GM12878 (cell line): ENCODE measurements around the gene CD34. TPM values are rescaled to one million over a fixed set of nuclear protein-coding genes. Genes with fewer than 3 reads are reported as not detected.
"Not testable (repeated sequence)": the region's sequence is repeated elsewhere in the genome, so short reads cannot be mapped to it uniquely, and the experiment has no call there.

ENCODE experiments used
- ATAC-seq: fragments of 200-7000 bp; cut with Tn5 transposase; 3 replicates; pipeline ENCODE4 v1.9.1; 2020; ENCODE audit warnings: mild to moderate bottlenecking, moderate library complexity
- BruUV-seq: library from RNA; stranded (reverse); fragments of 400-500 nt; replicated peaks from 2 replicates; lab custom pipeline; 2021; lab: Mats Ljungman, UMichigan
- CTCF ChIA-PET: fragments of 300-600 bp; sonication (Branson Sonifier 250); formaldehyde crosslinking; extraction: SDS; loops from one replicate; lab custom pipeline; 2021; ENCODE audit warnings: inconsistent platforms; lab: Yijun Ruan, JAX
- POLR2A ChIA-PET: fragments of 350-600 bp; formaldehyde crosslinking; extraction: SDS; loops from one replicate; lab custom pipeline; 2021; ENCODE audit warnings: inconsistent platforms; lab: Charles Lee
- RAD21 ChIA-PET: fragments of 300-600 bp; sonication (Branson Sonifier 250); formaldehyde crosslinking; loops from one replicate; lab custom pipeline; 2023; ENCODE audit warnings: antibody characterized with exemption; ENCODE audit not compliant: unreplicated experiment; lab: Charles Lee
- SMC1A ChIA-PET: fragments of 300-600 bp; sonication (Branson Sonifier 250); formaldehyde crosslinking; loops from one replicate; lab custom pipeline; 2023; ENCODE audit not compliant: unreplicated experiment, uncharacterized antibody; lab: Charles Lee
- DNase-seq: peaks from one replicate; pipeline ENCODE4 v3.0.0-alpha.2; 2011; ENCODE audit warnings: low read depth, low spot score
- FAIRE-seq: peaks from 3 replicates; lab custom pipeline; 2011; peaks lifted over from hg19 to GRCh38; lab: Jason Lieb, UNC
- H2AFZ ChIP-seq: 2 replicates; pipeline ENCODE4 v1.6.0; 2011; ENCODE audit warnings: low read depth, low read length, control low read depth; ENCODE audit not compliant: control insufficient read depth
- H3K27ac ChIP-seq: 2 replicates; pipeline ENCODE4 v1.5.1; 2011; ENCODE audit warnings: control low read depth; ENCODE audit not compliant: control insufficient read depth, insufficient read depth
- H3K27me3 ChIP-seq, 2 experiments: replicated peaks in 1 of 2; 2 replicates each; pipeline versions ENCODE4 v1.6.0 to v1.6.1; 2011; ENCODE audit warnings: low read length in 1 of 2; ENCODE audit not compliant: control insufficient read depth in 2 of 2, insufficient read depth in 2 of 2
- H3K36me3 ChIP-seq, 2 experiments: 2 replicates each; pipeline ENCODE4 v1.5.1; 2011; ENCODE audit warnings: low read length in 1 of 2; ENCODE audit not compliant: control insufficient read depth in 2 of 2, insufficient read depth in 2 of 2
- H3K4me1 ChIP-seq: 2 replicates; pipeline ENCODE4 v1.6.1; 2011; ENCODE audit warnings: mild to moderate bottlenecking, low read length, moderate library complexity, mixed read lengths; ENCODE audit not compliant: control insufficient read depth, insufficient read depth
- H3K4me2 ChIP-seq: 2 replicates; pipeline ENCODE4 v1.6.0; 2011; ENCODE audit warnings: control low read depth; ENCODE audit not compliant: control insufficient read depth, insufficient read depth
- H3K4me3 ChIP-seq: fragments of 200-600 bp; sonication (generic); 2 replicates; pipeline ENCODE4 v1.5.1; 2016
- H3K79me2 ChIP-seq: 2 replicates; pipeline ENCODE4 v1.6.0; 2011; ENCODE audit warnings: low read length; ENCODE audit not compliant: control insufficient read depth, insufficient read depth
- H3K9ac ChIP-seq: 2 replicates; pipeline ENCODE4 v1.8.0; 2011; ENCODE audit warnings: low read length, control low read depth, mixed read lengths; ENCODE audit not compliant: control insufficient read depth, insufficient read depth
- H3K9me3 ChIP-seq: replicated peaks from 3 replicates; pipeline ENCODE4 v1.5.1; 2011; ENCODE audit warnings: mild to moderate bottlenecking, low read length; ENCODE audit not compliant: control insufficient read depth, insufficient read depth
- H4K20me1 ChIP-seq: 2 replicates; pipeline ENCODE4 v1.6.0; 2011; ENCODE audit not compliant: control insufficient read depth, insufficient read depth
- EED ChIP-seq: sonication (generic); IDR thresholded peaks from 2 replicates; pipeline ENCODE4 v1.6.1; 2016; ENCODE audit warnings: antibody characterized with exemption, low read depth
- GABPA ChIP-seq: IDR thresholded peaks from 2 replicates; pipeline ENCODE4 v1.6.1; 2014; ENCODE audit warnings: antibody characterized with exemption, low read depth, mild to moderate bottlenecking, inconsistent platforms
- KDM1A ChIP-seq: fragments of 200-600 bp; sonication (generic); IDR thresholded peaks from 2 replicates; pipeline ENCODE4 v1.6.1; 2016; ENCODE audit warnings: borderline replicate concordance
- NBN ChIP-seq: fragments of 450-650 bp; IDR thresholded peaks from 2 replicates; pipeline ENCODE4 v1.6.1; 2016
- NFYA ChIP-seq: IDR thresholded peaks from 2 replicates; pipeline ENCODE4 v1.6.1; 2011; ENCODE audit warnings: low read depth, mild to moderate bottlenecking, low read length, improper control_type of control experiment, borderline replicate concordance
- NR2F1 ChIP-seq: fragments of 450-650 bp; conservative IDR thresholded peaks from 2 replicates; pipeline ENCODE4 v1.6.1; 2017; ENCODE audit warnings: mild to moderate bottlenecking
- POLR2AphosphoS5 ChIP-seq: IDR thresholded peaks from 2 replicates; pipeline ENCODE4 v1.6.1; 2011; ENCODE audit warnings: mild to moderate bottlenecking, low read length, inconsistent platforms
- WGBS: methylation state at CpG from one replicate; pipeline ENCODE4 v1.1.6; 2016; ENCODE audit warnings: low lambda C conversion rate; ENCODE audit not compliant: insufficient replicate concordance, insufficient coverage; ENCODE audit errors: missing lambda C conversion rate; 5-methylcytosine and 5-hydroxymethylcytosine counted together
- in situ Hi-C: fragments of 300-500 bp; cut with MboI; formaldehyde crosslinking; loops from 9 replicates; pipeline ENCODE4 v1.14.3; 2018; ENCODE audit warnings: mixed read lengths
- intact Hi-C: fragments of 100-400 bp; cut with micrococcal nuclease; formaldehyde crosslinking; loops from one replicate; pipeline ENCODE4 v1.14.2; 2022; ENCODE audit not compliant: unreplicated experiment
- polyA plus RNA-seq, 11 experiments: library from polyadenylated mRNA; depleted of rRNA in 4 of 11; unstranded in 6 of 11; stranded (reverse) in 5 of 11; fragments of >200 nt; fragmentation: Nextera tagmentation in 4 of 11; fragmentation: Illumina TruSeq in 1 of 11; extraction: Ambion mirVana in 4 of 11; extraction: Trizol in 1 of 11; gene quantifications; 1 replicate in 1 of 11; 2 replicates in 10 of 11; pipeline versions ENCODE4 v1.2.1 to v1.2.3, GENCODE V29; 2011 to 2016; ENCODE audit warnings: inconsistent platforms in 2 of 11, missing spikeins in 2 of 11, low read depth in 1 of 11
- total RNA-seq, 4 experiments: library from RNA; depleted of rRNA in 3 of 4; stranded (reverse); fragments of >200 nt in 3 of 4; fragmentation: Illumina TruSeq in 1 of 4; extraction: Trizol in 1 of 4; gene quantifications; 2 replicates each; pipeline versions ENCODE4 v1.2.1 to v1.2.3, GENCODE V29; 2013 to 2021

CD34 gene
- total and polyA plus RNA-seq, 10 of the 15 experiments (the other 5 are each of a cell fraction or from before 2014, with no cell fraction given): under 0.01 to 0.08 (median 0.02) TPM; not detected in 6

DNA sequence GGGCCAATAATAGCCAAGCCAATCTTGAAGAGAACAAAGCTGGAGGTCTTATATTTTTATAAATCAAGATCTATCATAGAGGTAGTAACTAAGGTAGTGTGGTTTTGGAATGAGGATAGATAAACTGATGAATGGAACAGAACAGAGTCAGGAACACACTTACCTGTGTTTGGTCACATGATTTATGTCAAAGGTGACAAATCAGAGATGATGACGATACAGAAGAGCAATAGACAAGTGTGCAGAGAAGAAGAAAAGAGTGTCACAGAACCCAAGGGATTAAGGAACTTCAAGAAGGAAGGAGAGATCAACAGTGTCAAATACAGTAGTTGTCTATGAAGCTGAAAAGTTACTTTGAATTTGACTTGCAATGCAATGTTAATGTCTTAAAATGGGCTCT lies 16.1 kb upstream of the CD34 start:
- RAD21 ChIA-PET: no interaction called here
- Histone ChIP-seq H2AFZ (no peak overlapping the region), H3K27me3 (no peaks in the 10 kb centered on the region; a peak in 2 of 4 replicates), H3K27ac (no peak overlapping the region), H3K4me2 (no peak overlapping the region), H3K4me3 (no peak overlapping the region), H3K4me1 (no peaks in the 10 kb centered on the region), H4K20me1 (no peaks in the 10 kb centered on the region), H3K36me3 (no peaks in the 10 kb centered on the region), H3K9me3 (no peaks in the 10 kb centered on the region; the same call in 2 of the 3 replicates), H3K9ac (no peak overlapping the region), H3K79me2 (no peaks in the 10 kb centered on the region)
- BruUV-seq: no TSS peak
- SMC1A ChIA-PET: interaction anchor here (0.9 to 1.8 kb wide), 2 partner anchors 10 to 30 kb away, joined by 3 to 4 read pairs; no protein-coding TSS in a partner anchor
- in situ Hi-C loops (no loop called here), intact Hi-C loops (no loop called here)
- DNase-seq: no peak
- ATAC-seq: no peak
- POLR2A ChIA-PET: no interaction called here
- TF ChIP-seq NBN (no peak), EED (no peak), KDM1A (no peak), NFYA (no peak), POLR2AphosphoS5 (no peak), NR2F1 (no peak), GABPA (no peak)
- CTCF ChIA-PET: interaction anchor here (2.6 kb wide), 1 partner anchor 37 kb away, joined by 9 read pairs; no protein-coding TSS in a partner anchor
- FAIRE-seq: no peak
- WGBS: 88% methylated on average over 1 of the region's 1 CpG

DNA sequence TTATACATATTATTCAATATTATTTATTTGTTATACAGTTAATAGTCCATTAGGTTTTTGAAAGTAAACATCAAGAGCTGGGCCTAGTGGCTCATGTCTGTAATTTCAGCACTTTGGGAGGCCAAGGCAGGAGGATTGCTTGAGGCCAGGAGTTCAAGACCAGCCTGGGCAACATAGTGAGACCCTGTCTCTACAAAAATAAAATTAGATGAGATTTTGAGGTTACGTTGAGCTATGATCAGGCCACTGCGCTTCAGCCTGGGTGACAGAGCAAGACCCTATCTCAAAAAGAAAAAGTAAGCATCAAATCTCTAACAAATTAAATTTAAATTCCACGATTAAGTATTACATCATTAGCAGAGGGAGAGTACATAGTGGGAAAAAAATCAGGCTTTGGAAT lies 15.0 kb upstream of the CD34 start:
- ATAC-seq, H3K79me2 ChIP-seq, intact Hi-C loops, BruUV-seq, RAD21 ChIA-PET, DNase-seq, H3K4me3 ChIP-seq, H3K9ac ChIP-seq, H3K27ac ChIP-seq, H2AFZ ChIP-seq, POLR2A ChIA-PET, H3K36me3 ChIP-seq, in situ Hi-C loops, H3K9me3 ChIP-seq, FAIRE-seq, H3K27me3 ChIP-seq, H4K20me1 ChIP-seq, H3K4me1 ChIP-seq, H3K4me2 ChIP-seq: not testable (repeated sequence)
- ChIA-PET CTCF (interaction anchor here (1.5 kb wide), 1 partner anchor 37 kb away, joined by 3 read pairs; no protein-coding TSS in a partner anchor), SMC1A (interaction anchor here (0.6 to 1.1 kb wide), 2 partner anchors 27 to 37 kb away, joined by 3 to 4 read pairs; no protein-coding TSS in a partner anchor)
- WGBS: 49% methylated on average over 3 of the region's 3 CpGs
